Suppressor macrophage (primary cell): Measurements from ENCODE around the gene SH3D19.

ENCODE experiments used
- DNase-seq, 4 experiments: peaks; one replicate each; pipeline ENCODE4 v3.0.0-alpha.2; 2020 to 2022

Gene SH3D19

DNA sequence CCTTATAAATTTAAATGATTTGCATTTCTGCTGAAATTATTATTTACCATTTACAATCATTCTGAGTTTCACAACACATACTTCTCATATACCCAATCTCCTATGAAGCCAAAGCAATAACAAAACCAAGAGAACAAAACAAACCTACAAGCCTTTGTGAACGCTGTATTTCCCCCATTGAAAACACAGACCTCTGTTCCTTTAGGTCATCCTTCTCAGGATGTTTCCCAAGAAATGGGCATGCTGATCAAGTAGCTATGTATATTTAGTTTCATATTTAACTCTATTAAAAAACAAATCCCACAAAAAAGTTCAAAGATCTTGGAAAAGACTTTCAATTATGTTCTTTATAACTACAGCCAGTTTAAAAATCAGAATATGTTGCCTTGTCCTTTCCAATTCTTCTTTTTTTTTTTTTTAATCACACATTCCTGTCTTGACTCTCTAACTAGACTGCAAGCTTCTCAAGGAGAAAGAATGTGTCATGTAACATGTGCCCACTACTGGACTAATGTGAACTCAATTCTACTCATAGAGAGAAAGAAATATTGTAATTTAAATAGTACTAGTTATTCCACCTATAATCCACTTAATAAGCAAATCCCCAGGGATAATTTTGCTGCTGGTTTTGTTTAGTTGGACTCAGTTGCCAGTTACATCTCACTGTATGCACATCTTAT, 132.7 kb downstream of the SH3D19 start:
- no peak for DNase-seq

DNA sequence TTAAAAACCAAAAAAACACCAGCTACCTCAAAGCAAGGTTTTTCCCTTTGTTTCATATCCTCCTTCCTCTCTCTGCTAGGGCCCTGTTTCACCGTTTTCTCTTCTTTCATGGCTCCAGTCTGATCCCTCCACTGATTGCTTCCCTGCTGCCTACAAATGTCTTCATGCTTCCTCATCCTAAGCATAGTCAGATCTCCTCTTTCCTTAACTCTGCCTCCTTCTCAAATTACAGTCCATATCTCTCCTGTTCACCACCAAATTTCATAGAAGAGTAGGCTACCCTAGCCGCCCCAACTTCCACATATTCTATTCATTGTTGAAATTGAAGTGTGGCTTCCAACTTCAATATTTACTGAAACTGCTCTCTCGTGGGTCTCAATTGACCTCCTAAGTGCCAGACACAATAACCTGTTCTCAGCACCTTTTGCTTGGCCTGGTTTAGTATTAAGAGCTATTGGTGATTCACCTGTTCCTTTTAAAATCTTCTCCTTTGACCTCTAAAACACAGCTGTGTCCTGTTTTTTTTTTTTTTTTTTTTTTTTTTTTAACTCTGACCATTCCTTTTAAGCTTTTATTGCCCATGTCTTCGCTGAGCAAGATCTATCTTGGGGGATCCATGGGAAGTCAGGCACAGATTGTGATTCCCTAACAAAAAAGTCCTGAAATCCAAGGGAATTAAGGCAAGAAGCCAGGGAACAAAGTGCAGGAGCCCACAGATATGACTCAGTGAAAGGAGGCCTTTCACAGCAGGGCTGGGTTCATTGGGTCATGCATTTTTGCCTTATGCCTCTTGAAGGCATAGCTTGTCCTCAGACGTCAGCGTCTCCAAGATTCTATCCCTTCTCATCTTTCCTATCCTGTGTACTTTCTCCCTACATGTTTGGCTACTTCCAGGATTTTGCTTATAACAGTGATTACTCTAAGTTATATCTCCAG, 140.6 kb downstream of the SH3D19 start:
- DNase-seq, result no peak

DNA sequence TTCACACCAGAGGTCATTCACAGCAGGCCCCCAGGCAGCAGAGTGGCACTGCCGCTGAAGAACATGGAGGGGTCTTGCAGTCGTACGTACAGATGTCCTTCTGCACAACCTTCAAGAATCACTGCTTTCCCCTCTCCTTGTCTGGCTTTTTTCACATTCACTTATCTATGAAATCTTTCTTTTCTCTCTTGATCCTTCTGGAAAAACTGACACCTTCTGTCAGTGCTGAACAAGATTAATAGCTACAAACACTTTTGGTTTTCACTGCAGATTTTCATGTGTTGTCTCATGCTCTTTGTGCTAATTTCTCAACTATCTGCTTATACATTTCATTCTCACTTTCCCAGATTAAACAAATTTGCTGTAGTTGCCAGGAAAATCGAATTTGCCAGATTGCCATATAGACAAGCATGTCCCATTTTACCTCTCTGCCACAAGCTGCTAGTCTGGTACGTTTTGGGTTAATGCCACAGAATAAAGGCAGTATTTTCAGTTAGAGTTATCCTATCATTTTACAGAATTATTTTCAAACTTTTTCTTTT, 142.9 kb downstream of the SH3D19 start:
- DNase-seq, result no peak

DNA sequence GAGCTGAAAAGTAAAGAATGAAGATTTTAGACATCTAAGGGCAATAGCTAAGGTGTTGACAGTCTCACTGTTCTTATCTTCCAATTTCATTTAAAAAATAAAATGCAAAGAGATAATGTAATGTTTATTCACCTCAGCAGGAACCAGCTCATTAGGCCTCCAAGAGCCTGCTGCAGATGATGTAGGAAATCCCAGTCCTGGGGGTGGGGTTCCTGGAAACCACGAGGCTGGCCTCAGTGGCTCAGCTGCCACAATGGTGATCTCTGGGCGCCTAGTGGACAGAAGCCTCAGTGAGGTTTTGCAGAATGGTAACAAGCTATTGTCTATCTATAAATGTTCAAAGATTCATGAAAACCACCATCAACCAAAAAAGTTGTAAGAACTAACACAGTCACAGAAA, 148.7 kb downstream of the SH3D19 start:
- no peak for DNase-seq

DNA sequence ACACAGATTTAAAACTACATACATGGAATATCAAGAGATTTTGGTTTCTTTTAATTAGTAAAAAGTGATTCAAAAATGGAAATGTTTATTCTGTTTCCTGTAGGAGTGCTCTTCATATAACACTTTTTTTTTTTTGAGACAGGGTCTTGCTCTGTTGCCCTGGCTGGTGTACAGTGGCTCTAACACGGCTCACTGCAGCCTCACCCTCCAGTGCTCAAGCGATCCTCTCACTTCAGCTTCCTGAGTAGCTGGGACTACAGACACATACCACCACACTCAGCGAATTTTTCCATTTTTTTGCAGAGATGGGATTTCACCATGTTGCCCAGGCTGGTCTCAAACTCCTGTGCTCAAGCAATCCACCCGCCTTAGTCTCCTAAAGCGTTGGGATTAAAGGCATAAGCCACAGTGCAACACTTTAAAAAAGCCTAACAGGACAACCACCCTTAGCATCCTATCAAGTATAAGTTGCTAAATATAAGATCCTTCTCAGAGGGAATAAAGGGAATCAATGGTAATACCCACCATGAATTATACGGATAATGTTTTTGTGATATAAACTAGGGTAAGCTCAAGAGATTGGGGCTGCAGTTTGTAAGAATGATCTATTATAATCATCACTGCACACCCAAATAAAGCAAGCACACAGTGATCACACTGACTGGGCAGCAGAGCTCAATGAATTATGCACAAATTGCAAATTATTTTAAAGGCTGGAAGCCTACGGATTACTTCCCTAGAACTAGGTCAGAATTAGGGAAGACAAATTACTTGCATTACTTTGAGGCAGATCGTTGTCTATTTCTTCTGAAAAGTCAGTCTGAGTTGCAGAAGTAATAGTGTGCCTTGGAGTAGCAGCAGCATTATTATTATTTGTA, 149.4 kb downstream of the SH3D19 start:
- no peak for DNase-seq

DNA sequence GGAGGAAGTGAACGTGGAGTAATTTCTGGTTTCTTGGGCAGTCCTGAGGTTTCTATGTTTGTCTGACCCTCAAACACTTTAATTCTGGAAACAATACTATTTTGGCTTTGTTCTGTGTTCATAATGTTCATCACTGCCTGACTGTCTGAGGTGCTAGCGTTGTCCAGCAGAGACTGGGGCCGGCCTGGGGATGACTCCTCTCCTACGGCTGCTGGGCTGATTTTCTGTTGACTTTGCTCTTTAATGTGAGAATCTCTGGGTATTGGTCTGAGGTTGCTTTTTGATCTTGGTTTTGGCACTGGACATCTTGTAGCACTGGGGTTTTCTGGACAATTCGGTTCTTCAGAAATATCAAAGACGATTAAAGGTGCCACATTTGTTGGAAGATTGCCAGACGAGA, 150.2 kb downstream of the SH3D19 start:
- DNase-seq, result no peak

GRCh38 chr4:151174784-151175183, 150.6 kb downstream of the SH3D19 start:
- no peak for DNase-seq

- no peak for DNase-seq
Observed at GRCh38 chr4:151173871-151174270, 151.5 kb downstream of the SH3D19 start.

- DNase-seq, result no peak
Observed at GRCh38 chr4:151169900-151170299, 155.5 kb downstream of the SH3D19 start.

- DNase-seq, result no peak
Observed at GRCh38 chr4:151169223-151169622, 156.2 kb downstream of the SH3D19 start.

DNA sequence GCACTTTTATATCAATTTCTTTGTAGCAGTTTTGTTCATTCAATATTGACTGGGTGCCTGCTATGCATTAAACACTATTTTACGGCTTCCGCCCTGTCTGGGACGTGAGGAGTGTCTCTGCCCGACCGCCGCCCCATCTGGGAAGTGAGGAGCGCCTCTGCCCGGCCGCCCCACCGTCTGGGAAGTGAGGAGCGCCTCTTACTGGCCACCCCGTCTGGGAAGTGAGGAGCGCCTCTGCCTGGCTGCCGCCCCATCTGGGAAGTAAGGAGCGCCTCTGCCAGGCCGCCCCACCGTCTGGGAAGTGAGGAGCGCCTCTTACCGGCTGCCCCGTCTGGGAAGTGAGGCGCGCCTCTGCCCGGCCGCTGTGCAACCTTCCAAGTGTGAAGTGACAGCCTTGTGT, 157.8 kb downstream of the SH3D19 start:
- DNase-seq, result no peak

GRCh38 chr4:151166636-151167035, 158.8 kb downstream of the SH3D19 start:
- DNase-seq, result no peak

GRCh38 chr4:151165205-151166000, 160.0 kb downstream of the SH3D19 start:
- DNase-seq, result no peak

- DNase-seq, result no peak
Observed at GRCh38 chr4:151163855-151164254, 161.6 kb downstream of the SH3D19 start.

DNA sequence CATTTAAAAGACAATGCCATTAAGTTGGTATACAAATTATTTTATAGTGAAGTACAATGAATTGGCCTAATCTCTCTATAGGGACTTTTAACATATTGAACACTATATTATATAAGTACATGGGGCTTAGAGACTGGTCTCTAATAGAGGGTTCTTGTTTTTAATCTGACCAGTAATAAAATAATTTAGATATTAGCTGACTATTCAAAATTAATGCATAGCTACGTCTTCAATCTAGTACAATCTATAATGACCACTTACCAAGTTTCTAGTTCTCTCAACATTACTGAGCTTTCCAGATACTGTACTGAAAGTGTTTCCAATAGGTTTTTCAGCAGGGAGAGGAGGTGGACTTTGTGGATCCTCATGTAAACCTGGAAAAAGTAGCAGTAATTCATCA, 166.4 kb downstream of the SH3D19 start:
- DNase-seq, result no peak

DNA sequence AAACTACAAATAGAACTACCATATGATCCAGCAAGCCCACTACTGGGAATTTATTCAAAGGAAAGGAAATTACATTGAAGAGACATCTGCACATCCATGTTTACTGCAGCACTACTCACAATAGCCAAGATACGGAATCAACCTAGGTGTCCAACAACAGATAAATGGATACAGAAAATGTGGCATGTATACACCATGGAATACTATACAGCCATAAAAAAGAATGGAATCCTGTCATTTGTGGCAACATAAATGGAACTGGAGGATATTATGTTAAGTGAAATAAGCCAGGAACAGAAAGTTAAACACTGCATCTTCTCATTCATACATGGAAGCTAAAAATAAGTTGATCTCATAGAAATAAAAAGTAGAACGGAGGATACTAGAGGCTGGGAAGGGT, 167.9 kb downstream of the SH3D19 start:
- no peak for DNase-seq

GRCh38 chr4:151153585-151153984, 171.8 kb downstream of the SH3D19 start:
- DNase-seq, result peak in 2 of 4 experiments; percentile 27 to 31

GRCh38 chr4:151152028-151152427, 173.4 kb downstream of the SH3D19 start:
- peak in 1 of 4 experiments; percentile 2 for DNase-seq

DNA sequence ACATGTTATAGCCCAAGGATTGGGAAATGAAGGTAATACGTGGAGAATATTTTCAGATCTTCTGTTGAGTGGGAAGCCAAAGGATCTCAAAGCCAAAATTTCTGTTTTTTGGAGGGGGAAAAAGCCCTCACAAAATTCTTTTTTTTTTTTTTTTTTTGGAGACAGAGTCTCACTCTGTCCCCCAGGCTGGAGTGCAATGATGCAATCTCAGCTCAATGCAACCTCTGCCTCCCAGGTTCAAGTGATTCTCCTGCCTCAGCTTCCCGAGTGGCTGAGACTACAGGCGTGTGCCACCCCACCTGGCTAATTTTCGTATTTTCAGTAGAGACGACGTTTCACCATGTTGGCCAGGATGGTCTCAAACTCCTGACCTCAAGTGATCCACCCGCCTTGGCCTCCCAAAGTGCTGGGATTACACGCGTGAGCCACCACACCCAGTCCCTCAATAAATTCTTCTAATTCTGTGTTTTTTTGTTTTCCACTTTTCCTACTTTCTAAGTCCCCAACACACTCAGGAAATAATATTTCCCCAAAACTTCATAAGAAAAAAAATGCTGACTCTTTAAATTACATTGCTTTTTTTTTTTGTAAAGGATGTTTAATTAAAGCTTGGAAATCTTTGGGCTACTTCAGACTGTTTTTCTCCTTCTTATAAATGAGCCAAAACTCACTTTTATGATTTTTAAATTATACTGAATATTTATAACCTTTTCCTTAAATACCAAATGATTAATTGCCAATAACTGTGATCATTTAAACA, 174.4 kb downstream of the SH3D19 start:
- no peak for DNase-seq

GRCh38 chr4:151148261-151148660, 177.1 kb downstream of the SH3D19 start:
- DNase-seq, result no peak

GRCh38 chr4:151147000-151147399, 178.4 kb downstream of the SH3D19 start:
- no peak for DNase-seq
